Hematopoietic multipotent progenitor cell treated with erythropoietin and hydrocortisone succinate and interleukin-3 and kit ligand, for 17 days (in vitro differentiated cells): ENCODE data around the gene NEU4.
"Not testable (repeated sequence)": the region's sequence is repeated elsewhere in the genome, so short reads cannot be mapped to it uniquely, and the experiment has no call there.

Experiments
- DNase-seq: peaks from one replicate; pipeline ENCODE4 v3.0.0-alpha.2; 2015; ENCODE audit warnings: low spot score

Gene NEU4

DNA sequence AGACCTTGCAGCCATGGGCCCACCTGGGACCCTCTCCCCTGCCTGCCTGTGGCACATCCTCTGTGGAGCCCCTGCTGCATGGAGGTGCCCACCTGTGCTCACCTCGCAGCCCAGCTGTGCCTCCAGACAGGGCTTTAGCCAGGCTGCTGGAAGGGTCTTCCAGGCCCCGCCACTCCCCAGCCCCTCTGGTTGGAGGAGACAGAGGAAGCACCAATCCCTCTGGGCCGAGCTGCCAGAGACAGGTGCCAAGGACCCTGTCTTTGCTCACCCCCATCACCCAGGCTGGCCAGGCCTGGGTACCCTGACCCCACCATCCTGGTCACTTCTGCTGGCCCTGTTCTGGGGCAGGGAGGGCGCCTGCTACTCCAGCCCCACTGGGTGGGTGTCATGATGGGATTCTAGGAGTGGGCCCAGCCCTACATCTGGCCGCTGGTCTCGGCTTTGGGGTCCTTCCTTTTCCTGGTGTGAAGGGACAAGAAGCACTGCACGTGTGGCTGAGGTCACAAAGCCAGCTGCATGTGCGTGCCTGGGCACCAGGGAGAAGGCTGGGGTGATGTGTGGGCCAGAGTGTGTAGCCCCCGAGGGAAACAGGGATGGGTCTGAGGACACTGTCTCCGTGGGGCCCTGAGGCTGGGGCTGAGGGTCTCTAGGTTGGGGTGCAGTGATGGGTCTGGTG, 9.3 kb upstream of the NEU4 start:
- DNase-seq, result no peak

DNA sequence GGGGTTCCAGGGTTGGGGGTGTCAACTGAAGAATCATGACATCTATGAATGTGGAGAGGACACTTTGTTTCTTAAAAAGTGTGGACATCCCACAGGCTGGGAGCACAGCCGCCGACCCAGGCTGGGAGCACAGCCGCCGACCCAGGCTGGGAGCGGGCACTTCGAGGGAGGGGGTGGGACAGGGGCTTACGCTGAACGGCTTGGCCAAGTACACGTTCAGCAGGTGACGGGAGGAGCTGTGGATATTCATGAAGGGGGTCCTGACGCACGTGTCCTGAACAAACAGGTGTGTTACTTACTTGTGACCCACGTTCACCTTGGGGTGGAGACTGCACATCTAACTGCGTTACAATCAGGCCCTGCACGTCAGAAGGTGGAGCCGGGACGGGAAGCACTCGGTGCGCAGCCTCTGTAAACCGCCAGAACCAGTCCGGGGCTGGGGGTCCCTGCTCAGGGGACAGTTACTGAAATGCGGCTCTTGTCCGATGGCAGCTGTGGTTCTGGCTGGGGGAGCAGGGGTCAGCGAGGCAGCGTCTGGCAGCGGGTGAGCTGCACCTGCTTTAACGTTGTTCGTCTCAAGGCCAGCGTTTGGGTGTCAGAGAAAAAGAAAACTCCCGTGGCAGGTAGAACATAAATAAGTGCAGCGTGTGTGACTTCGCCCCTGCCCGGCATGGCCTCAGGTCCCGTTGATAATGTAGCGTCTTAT, 8.6 kb upstream of the NEU4 start:
- DNase-seq, result not testable (repeated sequence)

DNA sequence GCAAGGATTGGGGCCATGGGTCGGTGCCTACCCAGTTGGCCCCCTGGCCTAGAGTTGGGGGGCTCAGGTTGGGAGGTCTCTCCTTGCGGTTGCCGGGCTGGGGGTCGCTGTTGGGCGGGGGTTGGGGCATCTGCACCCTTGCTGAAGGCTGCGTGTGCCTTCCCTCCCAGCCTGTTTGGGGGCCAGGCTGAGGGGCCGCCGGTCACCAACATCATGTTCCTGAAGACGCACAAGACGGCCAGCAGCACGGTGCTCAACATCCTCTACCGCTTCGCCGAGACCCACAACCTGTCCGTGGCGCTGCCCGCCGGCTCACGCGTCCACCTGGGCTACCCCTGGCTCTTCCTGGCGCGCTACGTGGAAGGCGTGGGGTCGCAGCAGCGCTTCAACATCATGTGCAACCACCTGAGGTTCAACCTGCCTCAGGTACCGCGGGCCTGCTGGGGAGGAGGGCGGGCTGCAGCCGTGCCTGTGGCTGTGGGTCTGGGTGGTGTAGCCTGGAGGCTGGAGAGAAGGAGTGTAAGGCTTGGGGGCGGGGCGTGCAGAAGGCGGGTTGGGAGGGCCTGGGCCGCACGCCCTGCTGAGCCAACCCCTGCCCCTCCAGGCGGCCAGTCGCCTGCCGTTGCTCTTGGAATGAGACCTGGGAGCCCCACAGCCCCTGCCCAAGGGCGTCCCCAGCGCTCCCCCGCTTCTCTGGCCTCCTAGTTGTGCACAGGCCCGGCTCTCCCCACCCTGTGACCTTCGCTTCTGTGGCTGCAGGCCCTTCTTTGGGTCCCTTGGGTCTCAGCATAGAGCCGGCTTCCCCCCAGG, 7.2 kb upstream of the NEU4 start:
- DNase-seq, result no peak

DNA sequence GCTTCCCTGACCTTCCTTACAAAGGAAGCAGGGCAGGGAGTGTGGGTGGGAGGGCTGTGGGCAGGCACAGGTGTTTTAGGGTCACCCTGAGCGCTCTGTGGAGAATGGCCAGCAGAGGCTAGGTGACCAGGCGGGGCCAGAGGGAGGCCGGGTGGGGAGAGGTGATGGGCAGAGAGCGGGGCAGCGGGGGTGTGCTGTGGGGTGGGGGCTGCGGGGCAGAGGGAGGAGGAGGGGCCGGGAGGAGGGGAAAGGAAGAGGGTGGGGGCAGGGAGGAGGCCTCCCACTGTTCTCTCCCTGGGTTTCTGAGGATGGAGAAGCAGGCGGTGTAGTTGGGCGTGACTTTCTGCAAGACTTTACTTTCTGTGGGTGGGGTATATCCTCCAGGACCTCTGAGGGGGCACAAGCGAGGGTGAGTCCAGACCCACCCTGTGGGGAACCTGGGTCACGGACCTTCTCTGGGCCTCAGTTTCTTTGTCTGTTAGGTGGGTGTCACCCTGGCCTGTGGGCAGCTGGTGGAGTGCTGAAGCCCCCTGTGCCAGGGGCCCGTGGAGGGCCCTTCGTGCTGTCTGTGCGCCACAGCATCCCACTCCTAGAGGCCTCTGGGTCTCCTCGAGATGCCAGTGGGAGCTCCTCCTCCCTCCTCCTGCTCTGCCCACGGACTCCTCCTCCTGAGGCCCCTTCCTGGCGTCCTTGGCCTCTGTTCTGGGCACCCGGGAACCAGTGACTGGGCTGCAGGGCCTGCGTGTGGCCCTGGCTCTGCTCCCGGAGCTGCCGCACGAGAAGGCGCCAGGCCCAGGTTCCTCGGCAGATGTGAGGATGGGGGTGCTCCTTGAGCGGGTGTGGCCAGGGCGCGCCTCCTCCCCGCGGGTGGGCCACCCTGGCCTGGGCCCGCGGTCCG, 6.3 kb upstream of the NEU4 start:
- DNase-seq, result no peak

DNA sequence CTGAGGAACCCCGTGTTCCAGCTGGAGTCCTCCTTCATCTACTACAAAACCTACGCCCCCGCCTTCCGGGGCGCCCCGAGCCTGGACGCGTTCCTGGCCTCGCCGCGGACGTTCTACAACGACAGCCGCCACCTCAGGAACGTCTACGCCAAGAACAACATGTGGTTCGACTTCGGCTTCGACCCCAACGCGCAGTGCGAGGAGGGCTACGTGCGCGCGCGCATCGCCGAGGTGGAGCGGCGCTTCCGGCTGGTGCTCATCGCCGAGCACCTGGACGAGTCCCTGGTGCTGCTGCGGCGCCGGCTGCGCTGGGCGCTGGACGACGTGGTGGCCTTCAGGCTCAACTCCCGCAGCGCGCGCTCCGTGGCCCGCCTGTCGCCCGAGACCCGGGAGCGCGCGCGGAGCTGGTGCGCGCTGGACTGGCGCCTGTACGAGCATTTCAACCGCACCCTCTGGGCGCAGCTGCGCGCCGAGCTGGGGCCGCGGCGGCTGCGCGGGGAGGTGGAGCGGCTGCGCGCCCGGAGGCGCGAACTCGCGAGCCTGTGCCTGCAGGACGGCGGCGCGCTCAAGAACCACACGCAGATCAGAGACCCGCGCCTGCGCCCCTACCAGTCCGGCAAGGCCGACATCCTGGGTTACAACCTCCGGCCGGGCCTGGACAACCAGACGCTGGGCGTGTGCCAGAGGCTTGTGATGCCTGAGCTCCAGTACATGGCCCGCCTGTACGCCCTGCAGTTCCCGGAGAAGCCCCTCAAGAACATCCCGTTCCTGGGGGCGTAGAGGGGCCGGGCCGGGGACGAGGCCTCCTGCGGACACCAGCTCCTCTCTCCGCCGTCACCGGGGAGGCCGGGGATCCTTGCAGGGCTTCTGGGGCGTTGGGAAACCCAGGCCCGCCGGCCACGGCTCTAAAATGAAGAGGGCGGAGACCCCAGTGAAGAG, 5.3 kb upstream of the NEU4 start:
- DNase-seq, result no peak

DNA sequence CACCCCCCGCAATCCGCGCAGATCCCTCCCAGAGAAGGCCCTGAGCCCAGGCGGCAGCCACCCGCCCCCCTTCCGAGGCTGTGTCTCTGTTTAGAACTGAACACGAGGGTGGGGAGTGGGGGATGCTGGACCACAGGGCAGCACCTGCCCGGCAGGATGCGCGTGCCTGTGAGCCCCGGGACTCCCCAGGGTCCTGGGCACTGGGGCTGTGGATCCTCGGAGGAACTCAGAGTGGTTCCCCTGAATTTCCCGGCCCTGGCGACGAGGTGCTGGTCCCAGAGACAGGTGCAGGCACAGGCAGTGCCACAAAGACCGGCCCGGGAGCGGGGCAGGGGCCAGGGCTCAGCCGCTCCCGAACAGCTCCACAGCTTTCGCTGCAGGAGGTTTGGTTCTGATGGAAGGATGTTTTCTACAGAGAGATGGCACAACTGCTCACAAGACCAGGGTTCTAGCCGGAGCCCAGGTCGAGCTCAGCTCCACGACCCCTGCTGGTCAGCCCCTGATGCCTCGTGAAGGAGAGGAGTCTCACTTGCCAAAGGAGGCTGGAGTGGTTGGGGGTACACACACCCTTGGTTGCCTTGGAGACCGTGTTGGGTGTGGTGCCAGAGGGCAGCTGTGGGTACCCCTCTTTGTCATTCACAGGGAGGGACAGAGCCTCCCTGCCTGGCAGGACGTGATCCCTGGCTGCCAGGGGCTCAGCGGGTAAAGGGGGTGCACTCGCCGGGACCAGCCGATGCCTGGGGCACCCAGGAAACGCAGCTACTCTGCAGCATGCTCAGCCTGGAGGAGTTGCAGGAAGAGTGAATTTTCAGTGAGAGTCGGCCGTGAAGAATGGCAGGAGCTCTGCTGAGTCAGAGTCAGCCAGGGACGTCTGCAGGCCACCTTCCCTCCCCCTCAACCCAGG, 4.4 kb upstream of the NEU4 start:
- DNase-seq, result no peak

DNA sequence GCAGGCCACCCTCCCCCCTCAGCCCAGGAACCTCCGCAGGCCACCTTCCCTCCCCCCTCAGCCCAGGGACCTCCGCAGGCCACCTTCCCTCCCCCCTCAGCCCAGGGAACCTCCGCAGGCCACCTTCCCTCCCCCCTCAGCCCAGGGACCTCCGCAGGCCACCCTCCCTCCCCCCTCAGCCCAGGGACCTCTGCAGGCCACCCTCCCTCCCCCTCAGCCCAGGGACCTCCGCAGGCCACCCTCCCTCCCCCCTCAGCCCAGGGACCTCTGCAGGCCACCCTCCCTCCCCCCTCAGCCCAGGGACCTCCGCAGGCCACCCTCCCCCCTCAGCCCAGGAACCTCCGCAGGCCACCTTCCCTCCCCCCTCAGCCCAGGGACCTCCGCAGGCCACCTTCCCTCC, 2.8 kb upstream of the NEU4 start:
- DNase-seq, result not testable (repeated sequence)

DNA sequence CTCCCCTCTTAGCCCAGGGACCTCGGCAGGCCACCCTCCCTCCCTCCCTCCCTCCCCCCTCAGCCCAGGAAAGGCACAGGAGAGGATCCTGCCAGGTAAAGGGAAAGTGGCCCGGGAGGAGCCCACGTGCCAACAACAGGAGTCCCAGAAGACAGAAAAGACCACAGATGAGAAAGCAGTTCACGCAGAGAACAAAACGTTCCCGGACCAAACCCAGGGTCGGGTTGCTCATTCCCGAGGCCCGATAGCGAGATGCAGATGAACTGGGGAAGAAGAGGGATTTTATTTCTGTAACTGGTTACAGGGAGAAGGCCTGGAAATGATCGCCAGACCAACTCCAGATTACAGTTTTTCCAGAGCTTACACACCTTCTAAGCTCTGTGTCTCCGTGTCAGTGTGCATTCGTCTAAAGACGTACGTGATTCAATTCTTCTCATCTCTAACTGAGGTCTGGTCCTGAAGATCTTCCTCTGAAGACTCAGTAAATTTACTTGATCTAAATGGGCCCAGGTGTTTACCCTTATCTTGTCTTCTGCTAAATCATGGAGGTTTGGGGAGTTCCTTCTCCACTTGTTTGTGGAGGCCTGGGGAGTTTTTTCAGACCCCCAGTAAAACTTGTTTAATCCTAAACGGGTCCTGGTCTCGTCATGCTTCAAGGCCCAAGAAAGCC, 807 bp upstream of the NEU4 start:
- DNase-seq, result no peak

DNA sequence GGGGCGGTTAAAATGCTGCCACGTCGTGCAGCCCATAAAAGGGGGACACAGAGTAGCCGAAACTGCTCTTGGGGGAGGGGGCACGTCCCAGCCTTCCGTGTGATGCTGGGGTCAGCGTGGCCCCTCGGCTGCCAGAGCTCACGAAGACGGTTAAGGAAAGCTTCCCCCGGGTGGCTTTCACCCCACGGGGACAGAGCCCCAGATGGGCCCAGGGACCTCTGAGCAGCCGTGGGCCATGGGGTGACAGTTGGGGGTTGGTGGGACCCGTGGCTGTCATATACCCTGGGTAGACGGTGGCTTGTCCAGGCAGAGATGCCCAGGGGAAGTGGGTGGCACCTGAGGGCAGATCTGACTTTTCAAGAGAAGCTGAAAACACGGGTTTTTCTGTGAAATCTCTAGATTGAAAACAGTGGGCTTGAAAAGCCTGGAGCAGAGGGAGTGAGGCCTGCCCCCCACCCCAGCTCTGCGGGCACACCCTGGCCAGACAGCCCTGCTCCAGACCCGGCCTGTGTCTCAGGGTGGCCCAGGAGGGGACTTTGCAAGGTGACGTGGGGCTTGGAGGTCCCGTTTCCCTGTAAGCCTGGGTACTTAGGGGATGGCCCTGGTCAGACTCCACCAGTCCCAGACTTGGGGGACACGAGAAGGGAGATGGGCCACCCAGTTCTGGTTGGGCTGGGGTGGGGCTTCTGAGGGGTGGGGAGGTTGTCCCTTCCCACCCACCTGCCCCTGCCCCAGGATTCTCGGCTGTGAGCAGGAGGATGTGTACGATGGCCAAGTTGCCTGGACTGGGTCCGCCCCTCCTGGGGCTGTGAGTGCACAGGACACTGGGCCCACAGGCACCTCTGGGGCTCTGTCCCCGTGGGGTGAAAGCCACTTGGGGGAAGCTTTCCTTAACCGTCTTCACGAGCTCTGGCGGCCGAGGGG, 652 bp downstream of the NEU4 start:
- DNase-seq, result no peak

DNA sequence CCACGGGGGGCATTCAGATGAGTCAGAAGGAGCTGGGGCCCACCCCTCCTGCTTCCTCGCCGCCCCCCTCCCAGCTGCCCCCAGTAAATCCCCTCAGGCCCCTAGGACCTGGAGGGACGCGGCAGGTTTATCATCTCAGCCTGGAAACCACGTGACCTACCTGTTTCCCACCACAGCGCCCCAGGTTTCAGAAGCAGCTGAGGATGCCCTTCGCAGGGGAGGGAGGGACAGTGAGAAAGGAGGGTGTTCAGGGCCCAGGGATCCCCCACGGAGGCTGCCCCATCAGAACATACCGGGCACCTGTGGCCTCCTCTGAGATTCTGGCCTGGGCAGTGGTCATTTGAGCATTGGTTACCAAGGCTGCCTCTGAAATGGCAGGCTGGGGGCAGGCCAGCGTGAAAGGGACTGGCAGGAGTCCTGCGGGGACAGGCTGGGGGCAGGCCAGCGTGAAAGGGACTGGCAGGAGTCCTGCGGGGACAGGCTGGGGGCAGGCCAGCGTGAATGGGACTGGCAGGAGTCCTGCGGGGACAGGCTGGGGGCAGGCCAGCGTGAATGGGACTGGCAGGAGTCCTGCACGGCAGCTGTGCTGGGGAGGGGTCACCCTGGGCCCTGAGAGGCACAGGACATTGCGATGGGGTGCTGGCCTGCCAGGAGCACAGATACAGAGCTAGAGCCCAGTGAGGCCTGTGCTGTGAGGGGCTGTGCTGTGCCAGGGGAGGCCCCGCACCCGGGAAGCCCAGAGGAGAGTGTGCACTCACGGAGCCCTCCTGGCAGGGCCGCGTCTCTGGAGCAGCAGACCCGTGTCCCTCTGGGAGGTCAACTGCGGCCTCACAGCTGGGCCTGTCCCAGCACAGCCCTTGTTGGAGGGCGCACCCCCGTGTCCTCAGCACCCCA, 1.6 kb downstream of the NEU4 start:
- DNase-seq, result no peak

DNA sequence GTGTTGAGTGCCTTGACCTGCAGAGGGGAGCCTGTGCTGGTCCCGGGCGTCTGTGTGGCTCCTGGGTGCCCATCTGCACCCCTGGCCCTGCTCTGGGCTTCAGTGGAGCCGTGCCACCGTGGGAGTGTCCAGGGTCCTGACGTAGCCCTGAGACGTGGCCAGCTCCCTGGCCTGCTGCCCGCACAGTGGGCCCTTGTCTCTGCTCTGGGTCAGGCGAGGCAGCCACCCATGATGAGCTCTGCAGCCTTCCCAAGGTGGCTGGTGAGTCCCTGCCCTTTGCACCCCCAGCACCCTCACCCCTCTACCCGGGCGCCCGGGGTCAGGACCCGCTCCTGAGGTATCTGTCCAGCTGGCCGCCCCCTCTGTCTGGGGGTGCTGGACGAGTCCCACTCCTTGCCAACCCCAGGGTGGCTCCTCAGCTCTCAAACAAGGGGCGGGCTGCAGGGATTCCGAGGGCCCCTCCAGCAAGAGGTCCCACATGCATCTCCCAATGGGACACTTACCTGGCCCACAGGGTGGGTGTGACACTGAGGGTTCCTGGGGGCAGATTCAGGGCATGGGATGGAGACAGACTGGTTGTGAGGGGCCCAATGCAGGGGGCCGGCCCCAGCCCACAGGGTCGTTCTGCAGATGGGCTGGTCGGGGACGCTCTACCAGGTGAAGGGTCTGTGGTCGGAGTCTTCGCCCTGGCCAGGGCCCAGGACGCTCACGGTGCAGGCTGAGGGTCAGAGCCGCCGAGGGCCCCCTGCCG, 2.4 kb downstream of the NEU4 start:
- DNase-seq, result no peak

DNA sequence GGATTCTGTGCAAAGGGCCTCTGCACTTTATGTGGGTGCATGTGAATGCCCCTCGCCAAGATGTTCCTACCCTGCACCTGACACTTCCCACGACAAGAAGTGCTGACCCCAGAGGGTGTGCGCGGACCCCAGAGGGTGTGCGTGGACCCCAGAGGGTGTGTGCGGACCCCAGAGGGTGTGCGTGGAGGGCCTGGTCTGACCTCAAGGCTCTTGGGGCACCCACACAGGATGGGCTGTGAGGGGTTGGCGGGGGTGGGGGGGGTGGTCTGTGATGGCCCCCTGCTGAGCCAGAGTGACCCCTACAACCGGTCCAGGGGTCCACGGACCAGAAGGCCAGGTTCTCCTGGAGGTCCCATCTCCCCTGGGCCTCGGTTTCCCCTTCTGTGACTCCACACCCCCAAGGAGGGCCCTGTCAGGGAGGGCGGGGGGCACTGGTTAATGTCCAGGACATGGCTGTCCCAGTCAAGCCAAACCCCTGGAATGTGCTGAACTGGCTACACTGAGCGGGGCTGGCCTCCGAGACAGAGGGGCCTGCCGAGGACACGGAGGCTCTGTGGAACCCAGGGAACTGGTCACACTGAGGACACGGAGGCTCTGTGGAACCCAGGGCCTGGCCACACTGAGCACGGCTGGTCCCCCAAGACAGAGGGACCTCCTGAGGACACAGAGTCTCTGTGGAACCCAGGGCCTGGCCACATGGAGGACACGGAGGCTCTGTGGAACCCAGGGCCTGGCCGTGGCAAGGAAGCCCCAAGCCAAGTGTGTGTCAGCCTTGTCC, 3.1 kb downstream of the NEU4 start:
- DNase-seq, result no peak

DNA sequence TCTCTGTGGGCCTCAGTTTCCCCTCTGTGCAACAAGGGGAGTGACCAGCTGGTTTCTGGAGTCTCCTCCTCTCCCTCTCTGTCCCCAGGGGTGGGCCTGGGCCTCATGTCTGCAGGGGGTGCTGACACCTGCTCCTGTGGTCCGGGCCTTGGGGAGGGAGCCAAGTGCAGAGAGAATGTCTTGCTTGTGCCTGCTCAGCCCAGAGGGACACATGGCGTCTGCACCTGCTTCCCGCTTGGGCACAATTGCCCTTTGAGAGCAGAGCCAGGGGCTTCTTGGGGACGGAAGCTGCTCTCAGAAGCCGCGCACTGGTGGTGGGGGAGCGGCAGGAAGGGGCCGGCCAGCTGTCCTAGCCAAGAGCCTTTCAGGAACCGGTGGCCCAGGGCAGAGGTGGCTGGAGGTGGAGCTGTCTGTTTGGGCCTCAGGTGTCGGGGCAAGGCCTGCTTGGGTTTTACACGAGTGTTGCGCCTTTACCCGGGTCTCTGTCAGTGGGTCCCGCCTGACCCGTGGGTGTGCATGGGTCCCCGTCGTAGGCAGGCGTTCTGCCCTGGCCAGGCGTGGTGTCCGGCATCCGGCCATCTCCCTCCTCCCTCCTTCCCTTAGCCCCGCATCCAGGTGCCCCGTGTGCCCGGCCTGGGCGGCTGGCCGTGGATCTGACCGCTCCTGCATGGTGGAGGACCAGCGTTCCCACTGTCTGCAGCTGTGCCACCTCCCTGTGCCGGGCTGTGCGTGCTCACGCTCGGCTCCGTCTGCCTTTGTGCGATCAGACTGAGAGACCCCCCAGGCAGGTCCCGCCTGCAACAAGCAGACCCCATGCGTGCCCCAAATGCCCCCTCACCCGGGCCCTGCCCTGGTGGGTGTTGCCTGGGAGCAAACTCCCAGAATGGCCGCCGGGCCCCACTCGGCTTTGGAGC, 4.0 kb downstream of the NEU4 start:
- DNase-seq, result no peak

DNA sequence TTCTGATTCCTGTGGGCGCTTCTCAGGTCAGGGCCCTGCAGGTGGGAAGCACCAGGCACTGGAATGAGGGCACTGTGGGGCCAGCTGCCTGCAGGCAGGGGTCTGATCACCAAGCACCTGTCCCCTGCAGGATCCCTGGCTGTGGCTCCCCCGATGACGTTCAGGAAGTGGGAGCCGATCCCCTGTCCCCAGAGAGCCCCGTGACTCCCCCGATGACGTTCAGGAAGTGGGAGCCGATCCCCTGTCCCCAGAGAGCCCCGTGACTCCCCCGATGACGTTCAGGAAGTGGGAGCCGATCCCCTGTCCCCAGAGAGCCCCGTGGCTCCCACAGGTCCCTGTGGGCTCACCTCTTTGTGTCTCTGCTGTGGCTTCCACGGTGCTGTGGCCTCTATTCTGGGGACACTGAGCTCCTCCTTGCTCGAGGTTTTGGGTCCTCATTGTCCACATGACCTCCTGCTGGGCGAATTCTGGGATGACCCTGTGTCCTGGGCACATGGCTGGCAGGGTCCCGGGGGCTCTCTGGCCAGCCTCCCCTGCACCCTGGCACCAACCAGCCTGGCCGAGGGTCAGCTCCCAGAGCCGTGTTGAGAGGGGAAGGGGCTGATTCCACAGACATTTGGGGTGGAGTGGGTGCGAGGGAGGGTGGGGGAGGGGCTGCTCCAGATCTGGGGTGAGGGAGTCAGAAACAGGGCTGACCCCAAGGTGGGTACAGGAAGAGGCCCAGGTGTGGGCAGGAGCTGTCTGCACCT, 4.8 kb downstream of the NEU4 start:
- no peak for DNase-seq
